Endothelial cell of umbilical vein (primary cell): ENCODE measurements around the gene STK10.

Experiments used
- EZH2 ChIP-seq: IDR thresholded peaks from 2 replicates; pipeline ENCODE4 v1.6.1; 2012; ENCODE audit warnings: borderline replicate concordance, low read depth, mild to moderate bottlenecking, moderate library complexity, low read length, inconsistent platforms; ENCODE audit not compliant: severe bottlenecking
- GATA2 ChIP-seq: IDR thresholded peaks from 2 replicates; pipeline ENCODE4 v1.7.0; 2011; ENCODE audit warnings: low read depth, mild to moderate bottlenecking, moderate library complexity, mixed read lengths, low read length; ENCODE audit not compliant: insufficient read length, insufficient read depth
- POLR2A ChIP-seq: IDR thresholded peaks from 2 replicates; pipeline ENCODE4 v1.6.1; 2012; ENCODE audit warnings: low read depth, mild to moderate bottlenecking, control low read depth, low read length
- TF ChIP-seq, protein P1 (sequence below), 2 donors: IDR thresholded peaks; 1 replicate in 1 of 2; 2 replicates in 1 of 2; pipeline ENCODE4 v1.5.1; 2011; ENCODE audit warnings: low read length in 2 of 2, mild to moderate bottlenecking in 2 of 2, moderate library complexity in 2 of 2, control low read depth in 1 of 2, inconsistent platforms in 1 of 2, low read depth in 1 of 2; ENCODE audit not compliant: insufficient read depth in 1 of 2; ENCODE audit errors: extremely low read depth in 1 of 2
- TF ChIP-seq, protein P2 (sequence below): IDR thresholded peaks from 2 replicates; pipeline ENCODE4 v1.6.1; 2011; ENCODE audit not compliant: insufficient read depth, insufficient read length

- TF ChIP-seq EZH2 (no peak), GATA2 (no peak), POLR2A (no peak)
- TF ChIP-seq, protein P1, sequence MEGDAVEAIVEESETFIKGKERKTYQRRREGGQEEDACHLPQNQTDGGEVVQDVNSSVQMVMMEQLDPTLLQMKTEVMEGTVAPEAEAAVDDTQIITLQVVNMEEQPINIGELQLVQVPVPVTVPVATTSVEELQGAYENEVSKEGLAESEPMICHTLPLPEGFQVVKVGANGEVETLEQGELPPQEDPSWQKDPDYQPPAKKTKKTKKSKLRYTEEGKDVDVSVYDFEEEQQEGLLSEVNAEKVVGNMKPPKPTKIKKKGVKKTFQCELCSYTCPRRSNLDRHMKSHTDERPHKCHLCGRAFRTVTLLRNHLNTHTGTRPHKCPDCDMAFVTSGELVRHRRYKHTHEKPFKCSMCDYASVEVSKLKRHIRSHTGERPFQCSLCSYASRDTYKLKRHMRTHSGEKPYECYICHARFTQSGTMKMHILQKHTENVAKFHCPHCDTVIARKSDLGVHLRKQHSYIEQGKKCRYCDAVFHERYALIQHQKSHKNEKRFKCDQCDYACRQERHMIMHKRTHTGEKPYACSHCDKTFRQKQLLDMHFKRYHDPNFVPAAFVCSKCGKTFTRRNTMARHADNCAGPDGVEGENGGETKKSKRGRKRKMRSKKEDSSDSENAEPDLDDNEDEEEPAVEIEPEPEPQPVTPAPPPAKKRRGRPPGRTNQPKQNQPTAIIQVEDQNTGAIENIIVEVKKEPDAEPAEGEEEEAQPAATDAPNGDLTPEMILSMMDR (IDR thresholded peaks at IDR 0.05; ENCODE audit: extremely low read depth in 1 of 2, insufficient read depth in 1 of 2, low read depth in 1 of 2, low read length in 2 of 2): no peak
- TF ChIP-seq, protein P2, sequence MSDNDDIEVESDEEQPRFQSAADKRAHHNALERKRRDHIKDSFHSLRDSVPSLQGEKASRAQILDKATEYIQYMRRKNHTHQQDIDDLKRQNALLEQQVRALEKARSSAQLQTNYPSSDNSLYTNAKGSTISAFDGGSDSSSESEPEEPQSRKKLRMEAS: no peak
Measured at GRCh38 chr5:172186114-172186695, 1.8 kb downstream of the STK10 start.
